ENCODE measurements around the gene JAML. TPM values are rescaled to one million over a fixed set of nuclear protein-coding genes. Genes with fewer than 3 reads are reported as not detected.

JAML gene
- total RNA-seq, 6 donors from 2014 or later: 33.0 to 105 (median 49.5) TPM

DNA sequence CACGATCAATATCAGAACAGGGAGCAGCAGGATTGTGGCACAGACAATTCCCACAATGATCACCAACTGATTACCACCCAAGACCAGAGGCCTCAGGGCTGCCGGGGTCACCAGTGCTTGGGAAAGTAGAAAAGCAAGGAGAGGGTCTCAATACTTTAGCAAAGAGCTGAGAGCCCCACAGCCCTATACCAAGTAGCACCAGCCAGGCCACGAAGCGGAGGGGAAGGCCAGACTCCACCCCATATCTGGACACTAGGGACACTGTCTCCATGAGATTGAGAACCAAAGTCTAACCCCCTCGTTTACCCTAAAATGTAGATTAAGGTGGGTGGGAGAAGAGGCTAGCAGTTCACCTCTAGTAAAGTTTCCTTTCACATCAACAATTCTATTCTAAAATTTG is 24.3 kb downstream of the JAML start:
- Histone ChIP-seq H3K4me3 (no peak overlapping the region), H3K27ac (no peak overlapping the region), H3K36me3 (peaks cover 0 to 4% (median 0%) of the 10 kb centered on the region in 4 donors), H3K27me3 (peaks cover 0 to 2% (median 0%) of the 10 kb centered on the region in 4 donors), H3K4me1 (peaks cover 7 to 11% (median 8%) of the 10 kb centered on the region in 4 donors), H3K9me3 (no peaks in the 10 kb centered on the region)
- DNase-seq (no peak), ATAC-seq (ENCODE audit: low FRiP score in 2 of 2) (no peak)
- no peak for TF ChIP-seq POLR2A (IDR thresholded peaks at IDR 0.05)
- no peak for TF ChIP-seq EP300 (IDR thresholded peaks at IDR 0.05)
- TF ChIP-seq, protein P1, sequence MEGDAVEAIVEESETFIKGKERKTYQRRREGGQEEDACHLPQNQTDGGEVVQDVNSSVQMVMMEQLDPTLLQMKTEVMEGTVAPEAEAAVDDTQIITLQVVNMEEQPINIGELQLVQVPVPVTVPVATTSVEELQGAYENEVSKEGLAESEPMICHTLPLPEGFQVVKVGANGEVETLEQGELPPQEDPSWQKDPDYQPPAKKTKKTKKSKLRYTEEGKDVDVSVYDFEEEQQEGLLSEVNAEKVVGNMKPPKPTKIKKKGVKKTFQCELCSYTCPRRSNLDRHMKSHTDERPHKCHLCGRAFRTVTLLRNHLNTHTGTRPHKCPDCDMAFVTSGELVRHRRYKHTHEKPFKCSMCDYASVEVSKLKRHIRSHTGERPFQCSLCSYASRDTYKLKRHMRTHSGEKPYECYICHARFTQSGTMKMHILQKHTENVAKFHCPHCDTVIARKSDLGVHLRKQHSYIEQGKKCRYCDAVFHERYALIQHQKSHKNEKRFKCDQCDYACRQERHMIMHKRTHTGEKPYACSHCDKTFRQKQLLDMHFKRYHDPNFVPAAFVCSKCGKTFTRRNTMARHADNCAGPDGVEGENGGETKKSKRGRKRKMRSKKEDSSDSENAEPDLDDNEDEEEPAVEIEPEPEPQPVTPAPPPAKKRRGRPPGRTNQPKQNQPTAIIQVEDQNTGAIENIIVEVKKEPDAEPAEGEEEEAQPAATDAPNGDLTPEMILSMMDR (IDR thresholded peaks at IDR 0.05): no peak
- no peak for TF ChIP-seq POLR2AphosphoS5 (IDR thresholded peaks at IDR 0.05)
- 88 to 90% methylated on average over 5 of the region's 5 CpGs for WGBS, 2 donors

DNA sequence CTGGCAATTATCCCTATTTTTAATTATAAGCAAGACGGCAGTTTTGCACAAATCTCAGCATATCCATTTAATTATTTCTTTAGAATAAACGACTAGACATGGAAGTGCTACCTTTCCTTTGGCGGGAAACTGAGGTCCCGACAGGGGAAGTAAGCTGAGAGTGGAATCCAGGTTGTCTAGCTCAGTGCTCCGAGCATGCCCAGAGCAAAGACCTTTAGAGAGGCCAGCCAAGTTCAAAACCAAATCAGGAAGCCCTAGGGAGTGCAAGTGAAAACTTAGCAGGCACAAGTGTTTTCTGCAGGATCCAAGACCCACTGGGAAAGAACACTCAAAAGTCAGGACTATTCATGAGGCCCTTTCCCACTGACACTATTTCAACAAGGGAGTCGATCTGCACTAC is 25.7 kb downstream of the JAML start:
- Histone ChIP-seq H3K4me1 (peaks cover 10 to 19% (median 16%) of the 10 kb centered on the region in 4 donors), H3K36me3 (peaks cover 0 to 4% (median 0%) of the 10 kb centered on the region in 4 donors), H3K9me3 (no peaks in the 10 kb centered on the region), H3K4me3 (no peak overlapping the region), H3K27me3 (peaks cover 0 to under 1% (median 0%) of the 10 kb centered on the region in 4 donors), H3K27ac (no peak overlapping the region)
- DNase-seq (no peak), ATAC-seq (ENCODE audit: low FRiP score in 2 of 2) (no peak)
- TF ChIP-seq EP300 (IDR thresholded peaks at IDR 0.05) (no peak), POLR2A (IDR thresholded peaks at IDR 0.05) (no peak), POLR2AphosphoS5 (IDR thresholded peaks at IDR 0.05) (no peak)
- TF ChIP-seq, protein P1 (IDR thresholded peaks at IDR 0.05): no peak
- 77 to 79% methylated on average over 6 of the region's 6 CpGs for WGBS, 2 donors

DNA sequence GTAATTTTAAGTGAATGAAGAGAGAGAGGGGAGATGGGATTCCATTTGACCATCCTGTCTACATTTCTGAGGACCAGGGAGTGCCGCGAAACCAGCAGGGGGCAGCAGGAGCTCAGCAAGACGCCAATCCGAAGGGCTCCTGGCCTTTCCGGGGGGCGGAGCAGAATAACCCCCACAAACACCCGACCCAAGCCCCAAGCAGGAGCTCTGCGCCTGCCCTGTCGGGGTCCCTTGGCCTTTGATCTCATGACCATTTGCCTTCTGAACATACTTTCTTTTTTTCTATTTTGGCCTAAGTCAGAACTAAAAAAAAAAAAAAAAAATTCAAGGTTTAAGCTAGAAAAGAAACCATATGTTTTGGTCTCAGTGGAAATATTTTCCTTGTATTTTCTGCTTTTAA is 26.4 kb downstream of the JAML start:
- Histone ChIP-seq H3K9me3 (no peaks in the 10 kb centered on the region), H3K27me3 (no peaks in the 10 kb centered on the region), H3K36me3 (peaks cover 0 to 4% (median 0%) of the 10 kb centered on the region in 4 donors), H3K4me1 (peaks cover 10 to 19% (median 16%) of the 10 kb centered on the region in 4 donors), H3K27ac (peak overlapping the region in 1 of 4 donors; percentile 38), H3K4me3 (peak overlapping the region in 1 of 4 donors; percentile 15)
- peak; percentile 73 to 84 for DNase-seq
- ATAC-seq (ENCODE audit: low FRiP score in 2 of 2): peak; percentile 64 to 80
- WGBS, 2 donors: 0 to 1% methylated on average over 8 to 9 of the region's 9 CpGs
- TF ChIP-seq, protein P1 (IDR thresholded peaks at IDR 0.05): peak; percentile 61 to 86 (median 82)
- no peak for TF ChIP-seq POLR2A (IDR thresholded peaks at IDR 0.05)

DNA sequence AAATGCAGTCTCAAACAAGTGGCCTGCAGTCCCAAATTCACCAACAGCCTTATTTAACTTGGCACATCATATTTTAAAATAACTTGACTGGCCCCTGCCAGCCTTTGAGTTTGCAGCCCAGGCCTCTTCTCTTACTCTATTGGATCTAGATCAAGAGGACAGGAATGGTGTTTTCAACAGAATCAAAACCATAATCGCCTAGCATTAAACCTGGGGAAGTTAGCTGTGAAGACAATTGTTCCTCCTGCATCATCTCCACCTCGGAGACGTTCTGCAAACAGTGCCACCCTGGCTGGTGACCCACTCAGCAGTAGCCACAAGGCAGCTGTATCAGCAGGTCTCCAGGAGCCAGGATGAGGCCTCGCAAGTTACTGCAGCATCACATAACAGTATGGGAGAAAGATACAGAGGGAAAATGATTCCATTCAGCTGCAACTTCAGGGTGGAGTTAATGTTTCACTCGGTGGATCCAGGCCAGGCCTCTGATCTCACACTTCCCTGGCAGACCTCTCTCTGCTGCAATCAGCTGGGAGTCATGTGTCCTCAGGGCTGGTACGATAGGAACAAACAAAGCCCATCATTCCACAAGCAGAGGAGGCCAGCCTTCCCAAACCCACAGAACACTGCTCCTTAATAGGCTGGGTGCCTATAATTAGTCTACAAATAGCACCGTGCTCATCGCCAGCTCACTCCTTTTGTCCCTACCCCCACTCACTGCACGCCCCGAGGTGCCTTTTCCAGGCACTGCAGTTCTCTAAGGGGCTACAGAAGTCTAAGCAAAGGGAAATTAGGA is 29.8 kb downstream of the JAML start:
- TF ChIP-seq EP300 (IDR thresholded peaks at IDR 0.05): no peak
- TF ChIP-seq POLR2AphosphoS5 (IDR thresholded peaks at IDR 0.05): peak in 1 of 2 donors; percentile 44
- peak in 1 of 4 donors; percentile 23 for TF ChIP-seq POLR2A (IDR thresholded peaks at IDR 0.05)
- TF ChIP-seq, protein P1 (IDR thresholded peaks at IDR 0.05): no peak
- H3K27me3 ChIP-seq: no peaks in the 10 kb centered on the region
- ATAC-seq (ENCODE audit: low FRiP score in 2 of 2) (peak; percentile 94 to 96), DNase-seq (peak in 1 of 2 donors; percentile 88)
- no peaks in the 10 kb centered on the region for H3K9me3 ChIP-seq
- H3K4me3 ChIP-seq: no peak overlapping the region
- WGBS, 2 donors: 36 to 55% methylated on average over 9 to 10 of the region's 10 CpGs
- H3K36me3 ChIP-seq: no peaks in the 10 kb centered on the region
- H3K4me1 ChIP-seq: peaks cover 10 to 19% (median 16%) of the 10 kb centered on the region in 4 donors
- peak overlapping the region in 3 of 4 donors; percentile 30 to 44 (median 43) for H3K27ac ChIP-seq
